ENCODE measurements around the gene NR2C2AP.
"Not testable (repeated sequence)": the region's sequence is repeated elsewhere in the genome, so short reads cannot be mapped to it uniquely, and the experiment has no call there.

NR2C2AP gene

GRCh38 chr19:19179548-19180441 is 23.4 kb downstream of the NR2C2AP start:
- DNase-seq = no peak

GRCh38 chr19:19176950-19177349 is 26.3 kb downstream of the NR2C2AP start:
- DNase-seq = no peak

GRCh38 chr19:19173243-19173642 is 30.0 kb downstream of the NR2C2AP start:
- DNase-seq = not testable (repeated sequence)

DNA sequence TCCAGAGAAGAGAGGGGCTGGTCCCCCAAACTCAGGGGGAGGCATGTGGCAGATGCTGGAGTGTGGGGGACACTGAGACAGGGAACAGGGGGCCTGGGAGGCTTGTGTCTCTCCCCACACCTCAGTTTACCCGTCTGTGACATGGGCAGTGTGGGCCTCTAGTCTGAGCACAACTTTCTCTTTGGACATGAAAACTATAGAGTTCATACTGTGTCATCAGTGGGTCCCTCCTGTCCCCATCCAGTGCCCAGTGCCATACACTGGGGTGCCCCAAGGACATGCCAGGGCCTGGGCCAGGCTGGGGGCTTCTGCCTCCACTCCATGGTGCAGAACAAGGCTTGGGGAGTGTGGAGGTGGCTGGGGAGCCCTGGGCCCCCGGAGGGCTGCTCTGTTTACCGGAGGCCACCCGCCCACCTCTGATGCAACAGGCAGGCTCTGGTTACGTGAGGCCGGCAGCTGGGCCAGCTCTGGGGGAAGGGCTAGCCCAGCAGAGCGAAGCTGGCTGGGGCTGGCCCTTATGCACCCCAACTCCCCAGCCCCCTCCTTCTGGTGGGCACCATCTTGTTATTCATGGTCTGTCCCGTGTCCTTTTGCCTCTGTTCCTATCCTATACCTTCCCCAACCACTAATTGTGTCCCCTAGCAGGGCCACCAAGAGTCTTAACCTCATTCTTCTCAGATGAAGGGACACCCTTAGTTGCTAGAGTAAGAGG is 31.2 kb downstream of the NR2C2AP start:
- no peak for DNase-seq

DNA sequence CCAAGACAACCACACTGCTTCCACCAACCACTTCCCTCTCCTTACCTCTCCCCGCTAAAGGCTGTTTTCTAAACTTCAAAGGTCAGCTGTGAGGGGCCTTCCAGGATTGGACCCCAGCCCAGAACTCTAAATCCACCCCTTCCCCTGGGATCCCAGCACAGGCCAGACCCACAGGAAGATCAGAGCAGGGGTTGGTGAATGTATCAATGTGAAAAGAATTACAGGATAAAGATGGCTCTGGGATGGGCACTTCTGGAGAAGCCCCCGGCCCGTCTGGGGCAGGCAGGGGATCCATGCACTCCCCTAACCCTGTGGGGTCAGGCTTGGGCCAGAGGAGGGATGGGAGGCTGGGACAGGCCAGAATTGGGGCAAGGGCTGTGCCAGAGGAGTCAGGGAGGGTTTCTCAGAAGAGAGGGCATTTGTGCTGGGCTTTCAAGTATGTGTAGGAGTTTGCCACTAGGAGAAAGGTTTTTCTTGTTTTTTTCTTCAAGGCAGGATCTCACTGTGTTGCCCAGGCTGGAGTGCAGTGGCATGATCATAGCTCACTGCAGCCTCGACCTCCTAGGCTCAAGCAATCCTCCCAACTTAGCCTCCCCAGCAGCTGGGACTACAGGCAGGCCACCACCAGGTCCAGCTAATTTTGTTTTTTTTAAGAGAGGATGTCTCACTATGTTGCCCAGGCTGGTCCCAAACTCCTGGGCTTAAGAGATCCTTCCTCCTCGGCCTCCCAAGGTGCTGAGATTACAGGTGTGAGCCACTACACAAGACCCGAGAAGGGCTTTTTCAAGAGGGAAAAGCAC is 32.1 kb downstream of the NR2C2AP start:
- no peak for DNase-seq

- DNase-seq = peak; percentile 74
Observed at GRCh38 chr19:19170053-19170872, 33.0 kb downstream of the NR2C2AP start, which contains the start of gene MEF2B. MEF2B (minus strand) TSS chr19:19170263; CDS start chr19:19150735, 19,528 bp downstream.

DNA sequence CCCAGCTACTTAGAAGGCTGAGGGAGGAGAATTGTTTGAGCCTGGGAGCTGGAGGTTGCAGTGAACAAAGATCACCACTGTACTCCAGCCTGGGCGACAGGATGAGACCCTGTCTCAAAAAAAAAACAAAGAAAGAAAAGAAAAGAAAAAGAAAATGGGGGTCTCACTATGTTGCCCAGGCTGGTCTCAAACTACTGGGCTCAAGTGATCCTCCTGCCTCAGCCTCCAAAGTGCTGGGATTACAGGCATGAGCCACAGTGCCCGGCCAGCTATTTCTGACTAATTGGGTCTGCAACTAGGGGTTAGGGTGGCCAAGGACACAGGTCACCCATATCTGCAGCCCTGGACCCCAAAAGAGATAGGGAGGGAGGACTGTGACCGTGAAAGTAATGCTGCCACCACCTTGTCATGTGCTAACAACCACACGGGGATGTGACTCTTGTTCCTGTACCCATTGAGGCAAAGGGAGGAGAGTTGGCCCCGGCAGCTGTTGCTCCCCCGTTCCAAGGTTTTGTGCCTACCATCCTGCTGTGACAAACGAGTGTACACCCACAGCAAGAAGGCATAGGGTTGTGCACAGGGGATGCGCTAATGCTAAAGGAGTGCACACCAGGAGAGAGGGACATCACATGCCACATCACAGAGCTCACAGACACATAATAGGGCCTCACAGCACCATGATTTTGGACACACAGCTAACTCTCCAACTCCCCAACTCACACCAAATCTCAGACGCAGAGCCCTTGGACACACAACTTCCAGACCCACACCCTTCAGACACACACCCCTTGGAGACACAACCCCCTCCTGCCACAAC is 33.8 kb downstream of the NR2C2AP start:
- no peak for DNase-seq

DNA sequence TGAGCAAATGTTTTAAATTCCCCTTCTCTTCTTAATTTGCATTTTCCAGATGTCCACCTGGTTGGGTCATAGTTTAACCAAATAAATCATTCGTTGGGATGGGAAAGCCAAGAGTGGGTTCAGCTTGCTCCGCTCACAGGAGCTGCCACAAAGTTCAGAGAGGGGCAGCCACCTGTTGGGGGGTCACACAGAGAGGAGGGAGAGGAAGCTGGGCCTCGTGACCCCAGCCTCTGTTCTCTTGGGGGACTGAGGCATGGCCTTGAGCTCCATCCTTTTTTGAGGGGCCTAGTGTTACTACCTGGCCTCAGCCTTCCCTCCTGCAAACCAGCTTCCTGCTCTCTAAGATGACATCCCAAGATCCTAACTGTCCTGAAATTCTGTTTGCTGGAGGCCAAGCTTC is 35.6 kb downstream of the NR2C2AP start:
- DNase-seq = no peak

- DNase-seq = no peak
Observed at GRCh38 chr19:19165396-19165795, 37.8 kb downstream of the NR2C2AP start.

DNA sequence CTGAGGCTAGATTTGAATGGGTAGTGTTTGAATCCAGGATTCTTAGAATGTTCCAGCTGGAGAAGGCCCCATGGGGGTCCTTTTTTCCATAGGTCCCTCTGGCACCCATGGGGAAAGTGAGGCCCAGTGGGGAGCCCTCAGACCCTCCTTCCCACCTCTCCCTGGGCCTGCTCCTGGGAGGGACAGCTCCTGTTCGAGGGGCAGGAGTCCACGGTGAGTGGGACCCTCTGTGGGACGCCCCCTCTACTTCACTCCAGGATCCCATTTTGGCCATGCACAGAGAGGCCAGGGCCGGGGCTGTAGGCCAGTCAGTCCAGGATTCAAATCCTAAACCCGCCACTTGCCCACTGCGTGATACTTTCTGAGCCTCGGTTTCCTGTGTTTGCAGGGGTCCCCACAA is 40.7 kb downstream of the NR2C2AP start:
- no peak for DNase-seq

GRCh38 chr19:19160461-19161035 is 42.7 kb downstream of the NR2C2AP start:
- no peak for DNase-seq

DNA sequence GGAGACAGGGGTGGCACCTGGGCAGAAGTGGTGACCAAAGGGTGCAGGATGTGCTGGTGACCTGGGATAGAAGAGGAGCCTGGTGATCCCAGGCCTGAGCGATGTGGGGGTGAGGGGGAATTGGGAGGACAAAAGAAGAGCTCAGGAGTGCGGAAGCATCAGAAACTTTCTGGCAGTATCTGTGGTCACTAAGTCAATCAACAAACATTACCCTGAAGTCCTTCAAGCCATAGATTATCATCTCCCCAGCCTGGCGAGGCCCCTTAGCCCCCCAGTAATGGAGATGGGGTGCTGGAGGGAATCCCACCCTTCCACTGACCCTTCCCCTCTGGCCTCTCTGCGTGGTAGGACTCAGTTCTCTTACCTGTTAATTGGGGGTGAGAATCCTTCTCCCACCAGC is 43.7 kb downstream of the NR2C2AP start:
- DNase-seq = no peak

DNA sequence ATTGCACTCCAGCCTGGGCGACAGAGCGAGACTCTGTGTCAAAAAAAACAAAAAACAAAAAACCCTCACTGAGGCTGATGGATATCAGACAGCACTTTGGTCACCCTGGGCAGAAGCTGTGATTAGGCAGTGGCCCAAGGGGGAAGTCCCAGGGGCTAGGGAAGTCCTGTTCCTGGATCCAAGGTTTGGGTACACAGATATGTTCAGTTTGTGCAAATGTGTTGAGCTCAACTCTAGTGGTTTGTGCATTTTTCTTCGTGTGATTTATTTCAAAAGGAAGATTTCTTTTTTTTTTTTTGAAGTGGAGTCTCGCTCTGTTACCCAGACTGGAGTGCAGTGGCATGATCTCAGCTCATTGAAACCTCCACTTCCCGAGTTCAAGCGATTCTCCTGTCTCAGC is 45.4 kb downstream of the NR2C2AP start:
- DNase-seq = no peak

DNA sequence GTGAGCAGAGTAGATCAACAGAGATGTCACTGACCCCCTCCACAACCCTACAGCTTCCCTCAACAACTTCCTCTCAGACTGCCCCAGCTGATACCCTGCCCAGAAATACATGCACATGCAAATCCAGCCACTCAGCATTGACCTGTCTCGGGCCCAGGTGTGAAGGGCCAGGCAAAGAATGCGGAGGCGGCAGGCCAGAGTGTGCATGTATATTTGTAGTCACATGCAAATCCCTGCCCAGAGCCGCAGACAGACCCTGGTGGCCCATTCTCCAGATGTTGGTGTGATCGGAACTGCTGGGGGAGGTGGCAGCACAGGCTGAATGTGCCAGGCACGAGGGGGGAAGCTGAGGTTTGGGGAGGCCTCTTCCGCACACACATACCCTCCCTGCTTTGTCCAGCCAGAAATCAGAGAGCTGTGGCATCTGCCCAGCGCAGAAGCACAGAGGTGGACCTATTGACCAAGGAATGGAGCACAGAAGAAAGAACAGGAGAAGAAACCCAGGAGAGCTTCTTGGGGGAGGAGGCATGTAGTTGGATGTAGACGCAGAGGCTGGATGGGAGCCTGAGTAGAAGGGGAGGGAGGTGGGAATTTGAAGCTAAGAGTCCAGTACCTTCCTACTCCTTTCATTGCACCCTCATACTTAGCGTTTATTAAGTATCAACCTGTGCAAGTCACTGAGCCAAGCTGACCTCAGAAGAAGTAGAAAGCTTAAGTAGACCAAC is 47.6 kb downstream of the NR2C2AP start:
- DNase-seq = no peak

DNA sequence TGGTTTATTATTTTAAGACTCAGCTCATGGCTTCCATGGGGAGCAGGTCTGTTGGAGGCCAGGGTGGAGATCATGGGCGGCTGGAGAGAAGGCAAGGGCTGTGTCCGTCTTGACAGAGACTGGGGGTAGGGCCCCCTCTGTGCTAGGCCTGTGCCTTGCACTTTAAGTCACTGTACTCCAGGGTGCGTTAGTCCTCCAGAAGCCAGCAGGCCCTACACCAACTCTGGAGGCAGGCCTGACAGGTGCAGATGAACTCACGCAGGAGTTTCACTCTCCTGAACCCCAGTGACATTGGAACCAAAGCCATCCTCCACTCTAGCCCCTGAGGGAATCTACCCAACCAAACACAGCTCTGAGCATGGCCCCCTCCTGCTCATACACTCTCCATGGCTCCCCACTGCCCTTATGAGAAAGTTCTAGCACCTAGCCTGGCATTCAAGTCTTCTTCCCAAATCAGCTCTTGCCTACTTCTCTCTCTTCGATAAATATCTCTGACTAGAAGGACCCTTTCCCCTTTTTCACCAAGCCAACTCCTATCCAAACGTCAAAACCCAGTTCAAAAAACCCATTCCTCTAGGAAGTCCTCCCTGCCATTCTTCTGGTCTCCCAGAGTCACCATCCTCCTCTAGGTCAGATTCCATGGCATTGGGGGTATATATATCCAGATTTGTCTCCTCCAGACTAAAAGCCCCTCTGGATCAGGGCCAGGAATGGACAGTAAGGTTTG is 48.3 kb downstream of the NR2C2AP start:
- no peak for DNase-seq

GRCh38 chr19:19152668-19153384 is 50.4 kb downstream of the NR2C2AP start:
- DNase-seq = no peak

- DNase-seq = no peak
Observed at GRCh38 chr19:19151418-19151817, 51.8 kb downstream of the NR2C2AP start.
